ENCODE data around the gene OPA1. TPM values are rescaled to one million over a fixed set of nuclear protein-coding genes. Genes with fewer than 3 reads are reported as not detected.

Gene OPA1
- total and polyA plus RNA-seq, 2 of the 13 experiments (the other 11 are each of a cell fraction or from before 2014, with no cell fraction given) = 26.7 to 78.5 TPM

GRCh38 chr3:193732391-193732790 is 139.4 kb downstream of the OPA1 start (continued):
- TF ChIP-seq DRAP1 (CRISPR knock-in tag; IDR thresholded peaks at IDR 0.05) (no peak; the same call in 1 of the 2 replicates), ZNF737 (CRISPR knock-in tag; IDR thresholded peaks at IDR 0.05; ENCODE audit: borderline replicate concordance) (no peak), RNF219 (CRISPR knock-in tag; IDR thresholded peaks at IDR 0.05) (no peak), ISX (CRISPR knock-in tag; conservative IDR thresholded peaks at IDR 0.05) (no peak), ZMYM2 (CRISPR knock-in tag; IDR thresholded peaks at IDR 0.05) (peak; percentile 56), ZNF567 (CRISPR knock-in tag; IDR thresholded peaks at IDR 0.05; ENCODE audit: borderline replicate concordance) (no peak), DZIP1 (CRISPR knock-in tag; IDR thresholded peaks at IDR 0.05) (no peak), ZBTB7A (CRISPR knock-in tag; IDR thresholded peaks at IDR 0.05) (0 out of 2 replicates have a peak, but pooled peaks have one; percentile 48), STAG1 (CRISPR knock-in tag; IDR thresholded peaks at IDR 0.05) (no peak), TEAD2 (CRISPR knock-in tag; IDR thresholded peaks at IDR 0.05) (no peak), ZNF143 (CRISPR knock-in tag; IDR thresholded peaks at IDR 0.05) (no peak), CCAR2 (optimal IDR thresholded peaks at IDR 0.05; ENCODE audit: low read depth, low read length) (no peak), ELF3 (CRISPR knock-in tag; IDR thresholded peaks at IDR 0.05) (peak; percentile 58; the same call in 1 of the 2 replicates), ZNF672 (CRISPR knock-in tag; IDR thresholded peaks at IDR 0.05) (no peak), HDAC2 (CRISPR knock-in tag; IDR thresholded peaks at IDR 0.05) (peak; percentile 63; the same call in 1 of the 2 replicates), ZC3H4 (CRISPR knock-in tag; IDR thresholded peaks at IDR 0.05; ENCODE audit: borderline replicate concordance) (no peak), TRAFD1 (CRISPR knock-in tag; IDR thresholded peaks at IDR 0.05; ENCODE audit: borderline replicate concordance) (no peak), ZNF720 (CRISPR knock-in tag; IDR thresholded peaks at IDR 0.05) (no peak), JUND (CRISPR knock-in tag; IDR thresholded peaks at IDR 0.05) (peak; percentile 80; the same call in 1 of the 2 replicates), ZBTB3 (CRISPR knock-in tag; IDR thresholded peaks at IDR 0.05; ENCODE audit: borderline replicate concordance, low read depth) (no peak), DR1 (CRISPR knock-in tag; IDR thresholded peaks at IDR 0.05) (no peak), ZNF580 (CRISPR knock-in tag; IDR thresholded peaks at IDR 0.05; ENCODE audit: borderline replicate concordance, low read depth) (no peak), ZNF234 (CRISPR knock-in tag; conservative IDR thresholded peaks at IDR 0.05) (no peak), LBX2 (CRISPR knock-in tag; IDR thresholded peaks at IDR 0.05; ENCODE audit: borderline replicate concordance) (no peak)
